ENCODE data around the gene TSPAN18.

GRCh38 chr11:44819346-44819745, 92.6 kb downstream of the TSPAN18 start:
- TF ChIP-seq CTCF (tag by site-specific recombination; IDR thresholded peaks at IDR 0.05) (no peak), ZBTB20 (tag by site-specific recombination; IDR thresholded peaks at IDR 0.05) (no peak), ZNF302 (tag by site-specific recombination; IDR thresholded peaks at IDR 0.05; ENCODE audit: low read depth) (no peak), BCL11A (tag by site-specific recombination; IDR thresholded peaks at IDR 0.05; ENCODE audit: low read depth) (no peak), ZNF274 (IDR thresholded peaks at IDR 0.05; ENCODE audit: low read length) (no peak), ZNF274 (tag by site-specific recombination; IDR thresholded peaks at IDR 0.05; ENCODE audit: borderline replicate concordance) (no peak)
